SH-SY5Y (cell line): ENCODE data around the gene CLCNKA.

Experiments
- GATA2 ChIP-seq: IDR thresholded peaks from 2 replicates; pipeline ENCODE4 v1.6.1; 2011; ENCODE audit warnings: mild to moderate bottlenecking, low read depth, low read length
- GATA3 ChIP-seq: IDR thresholded peaks from 2 replicates; pipeline ENCODE4 v1.6.1; 2011; ENCODE audit warnings: low read depth, mild to moderate bottlenecking, low read length, moderate library complexity

DNA sequence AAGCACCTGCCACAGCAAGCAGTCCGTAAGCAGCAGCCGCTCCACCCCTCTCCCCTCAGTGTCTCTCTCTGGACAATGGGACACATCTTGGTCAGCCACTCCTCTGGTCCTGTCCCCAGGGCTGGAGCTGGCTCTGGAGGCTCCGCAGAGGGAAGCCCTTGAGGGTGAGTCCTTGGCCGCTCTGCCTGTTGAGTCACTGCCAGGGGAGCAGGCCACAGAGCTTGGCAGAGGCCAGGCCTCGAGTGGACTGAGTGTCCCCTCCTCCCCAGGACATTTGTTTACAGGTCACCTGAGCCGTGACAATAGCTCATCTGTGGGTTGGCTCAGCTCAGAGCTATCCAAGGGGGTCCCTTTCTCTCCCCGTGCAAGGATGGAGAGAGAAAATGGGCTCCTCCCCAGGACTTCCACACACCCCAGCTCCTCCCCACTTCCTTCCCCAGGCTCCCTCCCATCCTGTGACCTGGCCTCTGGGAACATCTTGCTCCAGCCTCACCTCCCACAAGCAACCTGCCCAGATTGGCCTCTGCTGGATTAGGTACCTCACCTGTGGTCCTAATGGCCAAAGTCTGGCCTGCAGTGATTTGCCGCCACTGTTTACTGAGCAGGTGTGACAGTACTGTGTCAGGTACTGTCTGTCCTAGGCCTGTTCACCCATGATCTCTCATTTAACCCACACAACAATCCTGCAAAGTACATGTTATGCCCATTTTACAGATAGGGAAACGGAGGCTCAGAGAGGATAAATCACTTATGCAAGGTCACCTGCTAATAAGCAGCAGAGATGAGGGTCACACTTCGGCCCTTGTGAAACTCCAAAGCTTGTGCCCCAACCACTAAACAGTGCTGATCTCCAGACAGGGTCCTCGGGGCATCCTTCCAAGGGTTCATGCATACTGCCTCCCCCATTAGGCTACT is 46.8 kb downstream of the CLCNKA start:
- TF ChIP-seq GATA2: no peak
- TF ChIP-seq GATA3: no peak
